IMR-90 (cell line): Measurements from ENCODE around the gene SIK3. TPM values are rescaled to one million over a fixed set of nuclear protein-coding genes. Genes with fewer than 3 reads are reported as not detected.

Experiments
- ATAC-seq: fragments of 200-7000 bp; cut with Tn5 transposase; 2 replicates; pipeline ENCODE4 v1.9.1; 2020; ENCODE audit warnings: low read depth, mild to moderate bottlenecking, moderate library complexity
- BruUV-seq: library from RNA; stranded (reverse); fragments of 400-500 nt; replicated peaks from 2 replicates; lab custom pipeline; 2021; lab: Mats Ljungman, UMichigan
- CTCF ChIA-PET: fragments of 300-600 bp; formaldehyde crosslinking; extraction: SDS; loops from one replicate; lab custom pipeline; 2021; ENCODE audit warnings: antibody characterized with exemption; lab: Yijun Ruan, JAX
- POLR2A ChIA-PET: fragments of 300-600 bp; sonication (Branson Sonifier 250); formaldehyde crosslinking; loops from one replicate; lab custom pipeline; 2022; ENCODE audit warnings: antibody characterized with exemption; ENCODE audit not compliant: unreplicated experiment; lab: Charles Lee
- DNase-seq: peaks from one replicate; pipeline ENCODE4 v3.0.0; 2013
- H2AFZ ChIP-seq: replicated peaks from 2 replicates; pipeline ENCODE3; 2013; ENCODE audit warnings: low read length, mild to moderate bottlenecking; ENCODE audit not compliant: poor library complexity
- H2AK5ac ChIP-seq: 2 replicates; pipeline ENCODE4 v1.6.1; 2013; ENCODE audit warnings: low read depth, low read length, inconsistent platforms
- H2AK9ac ChIP-seq: replicated peaks from 2 replicates; pipeline ENCODE3; 2013; ENCODE audit warnings: mild to moderate bottlenecking, low read depth, low read length, moderate library complexity; ENCODE audit not compliant: poor library complexity
- H2BK120ac ChIP-seq: 2 replicates; pipeline ENCODE4 v1.6.1; 2013; ENCODE audit warnings: low read depth, low read length, inconsistent platforms
- H2BK15ac ChIP-seq: 3 replicates; pipeline ENCODE4 v1.6.1; 2013; ENCODE audit warnings: low read depth, low read length, inconsistent platforms
- H2BK20ac ChIP-seq: 2 replicates; pipeline ENCODE4 v1.6.1; 2013; ENCODE audit warnings: low read depth, mild to moderate bottlenecking, inconsistent platforms, low read length, moderate library complexity
- H2BK5ac ChIP-seq: 2 replicates; pipeline ENCODE4 v1.6.1; 2013; ENCODE audit warnings: mild to moderate bottlenecking, low read depth, low read length, inconsistent platforms; ENCODE audit not compliant: poor library complexity, severe bottlenecking
- H3K14ac ChIP-seq: replicated peaks from 2 replicates; pipeline ENCODE4 v1.6.1; 2013; ENCODE audit warnings: low read depth, low read length, inconsistent platforms
- H3K18ac ChIP-seq: 2 replicates; pipeline ENCODE4 v1.6.1; 2013; ENCODE audit warnings: low read depth, low read length, control low read depth
- H3K23ac ChIP-seq: 2 replicates; pipeline ENCODE4 v1.6.1; 2013; ENCODE audit warnings: low read depth, low read length, inconsistent platforms
- H3K27ac ChIP-seq: 2 replicates; pipeline ENCODE4 v1.5.1; 2013; ENCODE audit warnings: mild to moderate bottlenecking, control low read depth, low read length; ENCODE audit not compliant: insufficient read depth
- H3K27me3 ChIP-seq: 2 replicates; pipeline ENCODE4 v1.6.1; 2013; ENCODE audit warnings: low read length; ENCODE audit not compliant: control insufficient read depth, insufficient read depth
- H3K36me3 ChIP-seq: 2 replicates; pipeline ENCODE4 v1.6.1; 2013; ENCODE audit warnings: low read length, mixed read lengths; ENCODE audit not compliant: control insufficient read depth, insufficient read depth
- H3K4ac ChIP-seq: 2 replicates; pipeline ENCODE4 v1.6.1; 2013; ENCODE audit warnings: low read depth, low read length, inconsistent platforms
- H3K4me1 ChIP-seq: 2 replicates; pipeline ENCODE4 v1.6.1; 2013; ENCODE audit warnings: low read length, mixed read lengths; ENCODE audit not compliant: control insufficient read depth, insufficient read depth
- H3K4me2 ChIP-seq: 2 replicates; pipeline ENCODE4 v1.6.1; 2013; ENCODE audit warnings: low read depth, mild to moderate bottlenecking, control low read depth, low read length, moderate library complexity
- H3K4me3 ChIP-seq: 2 replicates; pipeline ENCODE4 v1.5.1; 2013; ENCODE audit warnings: low read depth, mild to moderate bottlenecking, control low read depth, low read length, moderate library complexity; ENCODE audit not compliant: insufficient read depth
- H3K56ac ChIP-seq: 2 replicates; pipeline ENCODE4 v1.6.1; 2013; ENCODE audit warnings: low read length, inconsistent platforms; ENCODE audit not compliant: insufficient read depth; ENCODE audit errors: extremely low read depth
- H3K79me1 ChIP-seq, 2 experiments: 2 replicates each; pipeline ENCODE4 v1.6.1; 2013; ENCODE audit warnings: low read length in 2 of 2, inconsistent platforms in 1 of 2, low read depth in 1 of 2
- H3K9ac ChIP-seq: 2 replicates; pipeline ENCODE4 v1.6.1; 2013; ENCODE audit warnings: low read depth, low read length, control low read depth
- H3K9me1 ChIP-seq: 2 replicates; pipeline ENCODE4 v1.6.1; 2013; ENCODE audit warnings: low read length, inconsistent platforms; ENCODE audit not compliant: insufficient read depth
- H3K9me3 ChIP-seq: 2 replicates; pipeline ENCODE4 v1.6.1; 2013; ENCODE audit warnings: low read length; ENCODE audit not compliant: control insufficient read depth, insufficient read depth
- H4K20me1 ChIP-seq: 2 replicates; pipeline ENCODE4 v1.6.1; 2013; ENCODE audit warnings: low read length, inconsistent platforms; ENCODE audit not compliant: insufficient read depth
- H4K5ac ChIP-seq: 2 replicates; pipeline ENCODE4 v1.6.1; 2013; ENCODE audit warnings: mild to moderate bottlenecking, low read depth, low read length, control low read depth
- H4K8ac ChIP-seq, 2 experiments: 2 replicates each; pipeline ENCODE4 v1.6.1; 2013; ENCODE audit warnings: low read depth in 2 of 2, low read length in 2 of 2, control low read depth in 1 of 2, inconsistent platforms in 1 of 2
- H4K91ac ChIP-seq: 2 replicates; pipeline ENCODE4 v1.6.1; 2013; ENCODE audit warnings: low read depth, low read length, inconsistent platforms; ENCODE audit not compliant: insufficient read depth
- BHLHE40 ChIP-seq: fragments of 150-350 bp; IDR thresholded peaks from 2 replicates; pipeline ENCODE4 v1.6.1; 2016; ENCODE audit warnings: mild to moderate bottlenecking, low read depth, low read length
- CEBPB ChIP-seq: IDR thresholded peaks from 2 replicates; pipeline ENCODE4 v1.6.1; 2012; ENCODE audit warnings: low read depth, low read length, improper control_type of control experiment
- CHD1 ChIP-seq: IDR thresholded peaks from 2 replicates; pipeline ENCODE4 v1.6.1; 2012; ENCODE audit warnings: low read depth, low read length, improper control_type of control experiment
- MAFK ChIP-seq: IDR thresholded peaks from 2 replicates; pipeline ENCODE4 v1.6.1; 2012; ENCODE audit warnings: low read depth, low read length, improper control_type of control experiment
- MAZ ChIP-seq: IDR thresholded peaks from 2 replicates; pipeline ENCODE4 v1.6.1; 2012; ENCODE audit warnings: low read depth, mild to moderate bottlenecking, low read length, improper control_type of control experiment, moderate library complexity, borderline replicate concordance
- MXI1 ChIP-seq: IDR thresholded peaks from 2 replicates; pipeline ENCODE4 v1.6.1; 2012; ENCODE audit warnings: low read depth, mild to moderate bottlenecking, low read length, moderate library complexity, borderline replicate concordance
- NFE2L2 ChIP-seq: fragments of 150-350 bp; IDR thresholded peaks from 2 replicates; pipeline ENCODE4 v1.6.1; 2016; ENCODE audit warnings: low read depth, mild to moderate bottlenecking, low read length
- POLR2A ChIP-seq: IDR thresholded peaks from 2 replicates; pipeline ENCODE4 v1.6.1; 2012; ENCODE audit warnings: mild to moderate bottlenecking, low read depth, low read length
- RAD21 ChIP-seq: IDR thresholded peaks from 2 replicates; pipeline ENCODE4 v1.6.1; 2012; ENCODE audit warnings: low read length, improper control_type of control experiment
- RCOR1 ChIP-seq: IDR thresholded peaks from 2 replicates; pipeline ENCODE4 v1.6.1; 2012; ENCODE audit warnings: mild to moderate bottlenecking, low read length, improper control_type of control experiment; ENCODE audit not compliant: insufficient replicate concordance
- RFX5 ChIP-seq: IDR thresholded peaks from 2 replicates; pipeline ENCODE4 v1.8.0; 2012; ENCODE audit warnings: low read depth, mild to moderate bottlenecking, low read length, moderate library complexity
- SMC3 ChIP-seq: fragments of 150-350 bp; IDR thresholded peaks from 2 replicates; pipeline ENCODE4 v1.6.1; 2016; ENCODE audit warnings: low read depth, mild to moderate bottlenecking, antibody characterized with exemption, low read length, moderate library complexity
- WGBS, 2 experiments: methylation state at CpG; one replicate each; pipeline versions ENCODE4 v1.1.5 to v1.1.7; 2013; ENCODE audit warnings: missing lambda C conversion rate in 2 of 2; ENCODE audit not compliant: insufficient read length in 1 of 2; ENCODE audit errors: extremely low coverage in 2 of 2; 5-methylcytosine and 5-hydroxymethylcytosine counted together
- dilution Hi-C: fragments of 300-500 bp; cut with HindIII; formaldehyde crosslinking; loops from one replicate; pipeline ENCODE4 v1.14.3; 2018; ENCODE audit warnings: low sequenced_read_pairs; ENCODE audit not compliant: unreplicated experiment
- in situ Hi-C: fragments of 300-500 bp; cut with MboI; formaldehyde crosslinking; loops from 3 replicates; pipeline ENCODE4 v1.14.3; 2019; ENCODE audit warnings: low sequenced_read_pairs, inconsistent platforms, mixed read lengths
- intact Hi-C: fragments of 100-400 bp; cut with micrococcal nuclease; formaldehyde crosslinking; loops from 2 replicates; pipeline ENCODE4 v1.10.0; 2022
- polyA plus RNA-seq, 3 experiments: library from polyadenylated mRNA; depleted of rRNA; stranded (reverse); fragments of >200 nt; gene quantifications; 2 replicates each; pipeline ENCODE4 v1.2.3, GENCODE V29; 2012; ENCODE audit warnings: low replicate concordance in 1 of 3
- total RNA-seq: library from RNA; depleted of rRNA; stranded (reverse); fragments of >200 nt; gene quantifications from 2 replicates; pipeline ENCODE4 v1.2.3, GENCODE V29; 2012
- TF ChIP-seq, protein P1 (sequence below): conservative IDR thresholded peaks from 2 replicates; pipeline ENCODE4 v1.5.1; 2012; ENCODE audit warnings: mild to moderate bottlenecking, low read depth, low read length, improper control_type of control experiment
- TF ChIP-seq, protein P2 (sequence below): fragments of 150-350 bp; IDR thresholded peaks from 2 replicates; pipeline ENCODE4 v1.6.1; 2016; ENCODE audit warnings: low read depth, mild to moderate bottlenecking, low read length, moderate library complexity, borderline replicate concordance

The SIK3 gene
- total and polyA plus RNA-seq, 2 of the 4 experiments (the other 2 are of a cell fraction): 8.2 to 9.1 TPM

DNA sequence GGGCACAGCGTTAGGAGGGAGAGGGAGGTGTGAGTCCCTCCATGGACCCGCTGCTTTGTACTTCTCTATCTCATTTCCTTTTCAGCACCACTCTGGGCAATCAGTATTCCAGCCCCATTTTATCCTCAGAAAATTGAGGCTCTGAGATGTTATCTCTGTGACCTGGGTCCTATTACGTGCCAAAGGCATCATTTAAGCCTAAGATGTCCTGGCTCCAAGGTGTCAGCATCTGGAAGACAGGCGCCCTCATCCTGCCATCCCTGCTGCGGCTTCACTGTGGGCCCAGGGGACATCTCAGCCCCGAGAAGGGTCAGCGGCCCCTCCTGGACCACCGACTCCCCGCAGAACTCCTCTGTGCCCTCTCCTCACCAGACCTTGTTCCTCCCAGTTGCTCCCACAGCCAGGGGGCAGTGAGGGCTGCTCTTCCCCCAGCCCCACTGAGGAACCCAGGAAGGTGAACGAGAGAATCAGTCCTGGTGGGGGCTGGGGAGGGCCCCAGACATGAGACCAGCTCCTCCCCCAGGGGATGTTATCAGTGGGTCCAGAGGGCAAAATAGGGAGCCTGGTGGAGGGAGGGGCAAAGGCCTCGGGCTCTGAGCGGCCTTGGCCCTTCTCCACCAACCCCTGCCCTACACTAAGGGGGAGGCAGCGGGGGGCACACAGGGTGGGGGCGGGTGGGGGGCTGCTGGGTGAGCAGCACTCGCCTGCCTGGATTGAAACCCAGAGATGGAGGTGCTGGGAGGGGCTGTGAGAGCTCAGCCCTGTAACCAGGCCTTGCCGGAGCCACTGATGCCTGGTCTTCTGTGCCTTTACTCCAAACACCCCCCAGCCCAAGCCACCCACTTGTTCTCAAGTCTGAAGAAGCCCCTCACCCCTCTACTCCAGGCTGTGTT is 269.4 kb downstream of the SIK3 start (continued):
- no peak for TF ChIP-seq SMC3

DNA sequence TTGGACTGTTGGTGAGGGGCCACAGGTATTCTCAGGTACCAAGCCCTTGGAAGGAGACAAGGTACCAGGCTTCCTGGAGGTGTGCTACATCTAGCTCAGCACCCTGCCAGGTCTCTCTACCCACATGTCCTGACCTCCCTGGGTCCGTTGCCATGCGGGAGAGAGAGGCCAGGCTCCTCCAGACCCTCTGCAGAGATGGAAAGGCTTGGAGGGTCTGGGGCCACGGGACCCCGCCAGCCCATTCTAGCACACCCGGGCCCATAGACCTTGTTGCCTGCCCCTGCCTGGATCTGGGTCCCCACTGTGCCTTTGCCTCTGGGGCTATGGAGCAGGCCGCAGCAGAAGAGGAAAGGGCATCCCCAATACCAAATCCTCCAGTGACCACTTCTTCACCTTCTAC is 270.8 kb downstream of the SIK3 start:
- Histone ChIP-seq H4K20me1 (no peaks in the 10 kb centered on the region), H2BK15ac (no peak overlapping the region), H2AK9ac (no peak overlapping the region), H2AK5ac (no peak overlapping the region), H4K8ac (no peak overlapping the region), H4K5ac (no peak overlapping the region), H4K91ac (no peak overlapping the region), H3K4me1 (peaks cover 4% of the 10 kb centered on the region; the same call in 1 of the 2 replicates), H3K4me3 (no peak overlapping the region), H3K36me3 (no peaks in the 10 kb centered on the region), H3K27me3 (peaks cover 18% of the 10 kb centered on the region; the same call in 1 of the 2 replicates), H2BK5ac (no peak overlapping the region), H3K9me1 (no peaks in the 10 kb centered on the region), H3K4ac (no peak overlapping the region), H3K9ac (no peak overlapping the region), H3K27ac (no peak overlapping the region), H3K79me1 (no peaks in the 10 kb centered on the region), H2AFZ (no peak overlapping the region), H3K56ac (no peak overlapping the region), H3K4me2 (no peak overlapping the region), H3K14ac (no peak overlapping the region), H3K23ac (no peak overlapping the region), H3K9me3 (no peaks in the 10 kb centered on the region), H2BK20ac (no peak overlapping the region), H2BK120ac (no peak overlapping the region), H3K18ac (no peak overlapping the region)
- ChIA-PET CTCF (interaction anchor here (1.6 kb wide), 1 partner anchor 9 kb away, joined by 5 read pairs; no protein-coding TSS in a partner anchor), POLR2A (no interaction called here)
- no CpG with 5 or more reads among the region's 6 CpGs for WGBS, 2 experiments
- DNase-seq: no peak
- intact Hi-C loops (no loop called here), dilution Hi-C loops (no loop called here), in situ Hi-C loops (no loop called here)
- no TSS peak for BruUV-seq
- ATAC-seq: no peak
- TF ChIP-seq BHLHE40 (no peak), CEBPB (no peak), RCOR1 (no peak), MXI1 (no peak), RAD21 (no peak), MAZ (no peak), POLR2A (no peak), RFX5 (no peak), SMC3 (no peak), NFE2L2 (no peak), CHD1 (no peak), MAFK (no peak)
- TF ChIP-seq, protein P1, sequence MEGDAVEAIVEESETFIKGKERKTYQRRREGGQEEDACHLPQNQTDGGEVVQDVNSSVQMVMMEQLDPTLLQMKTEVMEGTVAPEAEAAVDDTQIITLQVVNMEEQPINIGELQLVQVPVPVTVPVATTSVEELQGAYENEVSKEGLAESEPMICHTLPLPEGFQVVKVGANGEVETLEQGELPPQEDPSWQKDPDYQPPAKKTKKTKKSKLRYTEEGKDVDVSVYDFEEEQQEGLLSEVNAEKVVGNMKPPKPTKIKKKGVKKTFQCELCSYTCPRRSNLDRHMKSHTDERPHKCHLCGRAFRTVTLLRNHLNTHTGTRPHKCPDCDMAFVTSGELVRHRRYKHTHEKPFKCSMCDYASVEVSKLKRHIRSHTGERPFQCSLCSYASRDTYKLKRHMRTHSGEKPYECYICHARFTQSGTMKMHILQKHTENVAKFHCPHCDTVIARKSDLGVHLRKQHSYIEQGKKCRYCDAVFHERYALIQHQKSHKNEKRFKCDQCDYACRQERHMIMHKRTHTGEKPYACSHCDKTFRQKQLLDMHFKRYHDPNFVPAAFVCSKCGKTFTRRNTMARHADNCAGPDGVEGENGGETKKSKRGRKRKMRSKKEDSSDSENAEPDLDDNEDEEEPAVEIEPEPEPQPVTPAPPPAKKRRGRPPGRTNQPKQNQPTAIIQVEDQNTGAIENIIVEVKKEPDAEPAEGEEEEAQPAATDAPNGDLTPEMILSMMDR: no peak
- TF ChIP-seq, protein P2, sequence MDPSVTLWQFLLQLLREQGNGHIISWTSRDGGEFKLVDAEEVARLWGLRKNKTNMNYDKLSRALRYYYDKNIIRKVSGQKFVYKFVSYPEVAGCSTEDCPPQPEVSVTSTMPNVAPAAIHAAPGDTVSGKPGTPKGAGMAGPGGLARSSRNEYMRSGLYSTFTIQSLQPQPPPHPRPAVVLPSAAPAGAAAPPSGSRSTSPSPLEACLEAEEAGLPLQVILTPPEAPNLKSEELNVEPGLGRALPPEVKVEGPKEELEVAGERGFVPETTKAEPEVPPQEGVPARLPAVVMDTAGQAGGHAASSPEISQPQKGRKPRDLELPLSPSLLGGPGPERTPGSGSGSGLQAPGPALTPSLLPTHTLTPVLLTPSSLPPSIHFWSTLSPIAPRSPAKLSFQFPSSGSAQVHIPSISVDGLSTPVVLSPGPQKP: no peak
